Liver (tissue), 9 donors: ENCODE measurements around the gene CYP8B1. TPM values are rescaled to one million over a fixed set of nuclear protein-coding genes. Genes with fewer than 3 reads are reported as not detected.

Source experiments
- DNase-seq: peaks from one replicate; pipeline ENCODE4 v3.0.0-alpha.2; 2017; ENCODE audit warnings: low spot score
- H3K27ac ChIP-seq, 2 donors: one replicate each; pipeline ENCODE4 v1.7.0; 2013; ENCODE audit warnings: inconsistent platforms in 2 of 2, low read length in 2 of 2, control low read depth in 1 of 2, low read depth in 1 of 2, mild to moderate bottlenecking in 1 of 2
- H3K27me3 ChIP-seq, 4 donors: one replicate each; pipeline versions ENCODE4 v1.6.1 to v1.7.0; 2013; ENCODE audit warnings: low read length in 3 of 4, inconsistent platforms in 1 of 4, mild to moderate bottlenecking in 1 of 4, moderate library complexity in 1 of 4; ENCODE audit not compliant: control insufficient read depth in 4 of 4, insufficient read depth in 4 of 4
- H3K36me3 ChIP-seq, 4 donors: one replicate each; pipeline versions ENCODE4 v1.6.1 to v1.7.0; 2013; ENCODE audit warnings: low read length in 3 of 4, mild to moderate bottlenecking in 3 of 4, low read depth in 1 of 4, moderate library complexity in 1 of 4; ENCODE audit not compliant: control insufficient read depth in 4 of 4, insufficient read depth in 3 of 4
- H3K4me1 ChIP-seq, 4 donors: one replicate each; pipeline versions ENCODE4 v1.6.1 to v1.7.0; 2013; ENCODE audit warnings: low read length in 3 of 4, mild to moderate bottlenecking in 3 of 4, moderate library complexity in 1 of 4; ENCODE audit not compliant: control insufficient read depth in 4 of 4, insufficient read depth in 4 of 4
- H3K4me3 ChIP-seq, 3 donors: one replicate each; pipeline versions ENCODE4 v1.6.1 to v1.7.0; 2013; ENCODE audit warnings: low read length in 3 of 3, control low read depth in 1 of 3, low read depth in 1 of 3, mild to moderate bottlenecking in 1 of 3
- H3K9ac ChIP-seq, 2 donors: one replicate each; pipeline ENCODE4 v1.7.0; 2013; ENCODE audit warnings: low read length in 2 of 2, mild to moderate bottlenecking in 2 of 2, moderate library complexity in 2 of 2, control low read depth in 1 of 2, low read depth in 1 of 2
- H3K9me3 ChIP-seq, 4 donors: one replicate each; pipeline versions ENCODE4 v1.6.1 to v1.7.0; 2013; ENCODE audit warnings: low read length in 3 of 4; ENCODE audit not compliant: control insufficient read depth in 4 of 4
- EGR1 ChIP-seq, 2 donors: IDR thresholded peaks; 2 replicates each; pipeline ENCODE4 v1.6.1; 2016 to 2018; ENCODE audit warnings: antibody characterized with exemption in 2 of 2, low read depth in 2 of 2
- FOXA1 ChIP-seq: IDR thresholded peaks from 2 replicates; pipeline ENCODE4 v1.6.1; 2016; ENCODE audit warnings: antibody characterized with exemption
- FOXA2 ChIP-seq: IDR thresholded peaks from 2 replicates; pipeline ENCODE4 v1.6.1; 2016; ENCODE audit warnings: antibody characterized with exemption
- HNF4A ChIP-seq, 2 donors: conservative IDR thresholded peaks; 2 replicates each; pipeline ENCODE4 v1.6.1; 2016; ENCODE audit warnings: antibody characterized with exemption in 2 of 2, mild to moderate bottlenecking in 2 of 2
- JUND ChIP-seq, 2 donors: IDR thresholded peaks; 2 replicates each; pipeline ENCODE4 v1.6.1; 2016; ENCODE audit warnings: antibody characterized with exemption in 2 of 2
- NR2F2 ChIP-seq: IDR thresholded peaks from 2 replicates; pipeline ENCODE4 v1.6.1; 2016; ENCODE audit warnings: antibody characterized with exemption
- RAD21 ChIP-seq, 2 donors: IDR thresholded peaks; 2 replicates each; pipeline ENCODE4 v1.6.1; 2016; ENCODE audit warnings: antibody characterized with exemption in 2 of 2, mild to moderate bottlenecking in 2 of 2
- RXRA ChIP-seq, 2 donors: IDR thresholded peaks; 2 replicates each; pipeline ENCODE4 v1.6.1; 2017 to 2018; ENCODE audit warnings: antibody characterized with exemption in 2 of 2, mild to moderate bottlenecking in 1 of 2
- SP1 ChIP-seq: IDR thresholded peaks from 2 replicates; pipeline ENCODE4 v1.6.1; 2018; ENCODE audit warnings: antibody characterized with exemption, mild to moderate bottlenecking
- YY1 ChIP-seq: IDR thresholded peaks from 2 replicates; pipeline ENCODE4 v1.6.1; 2016; ENCODE audit warnings: antibody characterized with exemption, mild to moderate bottlenecking
- WGBS: extraction: QIAGEN DNeasy Blood & Tissue Kit; methylation state at CpG from one replicate; pipeline ENCODE4 v1.1.7; 2013; 5-methylcytosine and 5-hydroxymethylcytosine counted together
- polyA plus RNA-seq, 2 donors: library from polyadenylated mRNA; stranded (reverse) in 1 of 2; unstranded in 1 of 2; fragments of 200-250 nt in 1 of 2; fragments of >200 nt in 1 of 2; fragmentation: Nextera tagmentation in 1 of 2; extraction: Ambion mirVana in 1 of 2; gene quantifications; one replicate each; pipeline versions ENCODE4 v1.2.1 to v1.2.3, GENCODE V29; 2013 to 2015
- total RNA-seq, 2 donors: library from RNA; depleted of rRNA; stranded (reverse); fragments of >200 nt; gene quantifications; one replicate each; pipeline ENCODE4 v1.2.3, GENCODE V29; 2014
- TF ChIP-seq, protein P1 (sequence below): IDR thresholded peaks from 2 replicates; pipeline ENCODE4 v1.6.1; 2016; ENCODE audit warnings: antibody characterized with exemption, mild to moderate bottlenecking
- TF ChIP-seq, protein P2 (sequence below): fragments of 150-350 bp; IDR thresholded peaks from 2 replicates; pipeline ENCODE4 v1.5.1; 2017; ENCODE audit warnings: improper control_type of control experiment, low read depth, low read length; ENCODE audit not compliant: missing input control
- TF ChIP-seq, protein P3 (sequence below): IDR thresholded peaks from 2 replicates; pipeline ENCODE4 v1.6.1; 2016; ENCODE audit warnings: antibody characterized with exemption
- donor health status: healthy.
- donor health status: healthy.
- donor health status: healthy.
- donor health status: healthy.
- donor health status: healthy.

CYP8B1 gene
- total and polyA plus RNA-seq, 4 donors, result 21.2 to 490 (median 223) TPM

DNA sequence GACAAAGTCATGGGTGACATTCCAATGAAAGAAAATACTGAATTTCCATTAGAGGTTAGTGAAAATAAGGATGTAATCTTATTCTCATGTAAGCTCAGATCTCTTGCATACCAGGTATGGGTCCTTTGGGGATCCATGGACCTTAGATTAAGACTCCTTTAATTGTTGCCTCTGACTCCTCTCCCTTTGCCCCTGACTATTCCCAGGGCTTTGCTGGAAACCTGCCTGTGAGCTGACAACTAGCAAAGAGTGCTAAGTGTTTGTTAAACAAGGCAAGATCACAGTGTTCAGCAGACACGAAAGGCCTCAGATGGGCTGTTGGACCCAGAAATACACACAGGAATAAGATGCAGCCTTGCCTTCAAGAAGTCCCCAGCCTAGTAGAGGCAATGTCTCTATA is 34.3 kb downstream of the CYP8B1 start:
- peak overlapping the region in 1 of 2 donors; percentile 12 for H3K27ac ChIP-seq
- H3K9me3 ChIP-seq, result no peaks in the 10 kb centered on the region
- no peaks in the 10 kb centered on the region for H3K27me3 ChIP-seq
- 51% methylated on average over 1 of the region's 1 CpG for WGBS
- DNase-seq, result no peak
- H3K4me3 ChIP-seq, result no peak overlapping the region
- peak in 1 of 2 donors; percentile 58 for TF ChIP-seq JUND (IDR thresholded peaks at IDR 0.05)
- TF ChIP-seq SP1, result no peak
- H3K36me3 ChIP-seq, result no peaks in the 10 kb centered on the region
- no peak overlapping the region for H3K9ac ChIP-seq
- H3K4me1 ChIP-seq, result peaks cover 8 to 24% (median 16%) of the 10 kb centered on the region in 4 donors

DNA sequence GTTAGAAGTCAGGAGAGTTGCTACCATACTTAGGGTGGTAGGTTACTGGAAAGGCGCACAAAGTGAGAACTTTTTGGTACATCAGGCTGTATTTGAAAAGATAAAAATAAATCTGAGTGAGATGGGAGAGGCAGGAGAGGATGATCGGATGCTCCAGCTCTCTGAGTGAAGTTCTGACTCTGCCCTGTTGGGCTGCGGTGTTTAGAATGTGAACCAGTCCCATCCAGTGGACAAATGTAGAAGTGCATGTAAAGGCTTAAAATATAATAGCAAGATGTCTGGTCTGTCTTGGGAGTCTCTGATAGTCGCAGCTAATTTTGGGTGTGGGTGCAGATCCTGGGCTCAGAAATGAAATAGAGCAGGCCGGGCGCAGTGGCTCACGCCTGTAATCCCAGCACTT is 36.1 kb downstream of the CYP8B1 start:
- no peak overlapping the region for H3K4me3 ChIP-seq
- H3K27ac ChIP-seq, result no peak overlapping the region
- no peaks in the 10 kb centered on the region for H3K36me3 ChIP-seq
- DNase-seq, result no peak
- H3K27me3 ChIP-seq, result no peaks in the 10 kb centered on the region
- peaks cover 0 to 20% (median 8%) of the 10 kb centered on the region in 4 donors for H3K4me1 ChIP-seq
- TF ChIP-seq, protein P1, sequence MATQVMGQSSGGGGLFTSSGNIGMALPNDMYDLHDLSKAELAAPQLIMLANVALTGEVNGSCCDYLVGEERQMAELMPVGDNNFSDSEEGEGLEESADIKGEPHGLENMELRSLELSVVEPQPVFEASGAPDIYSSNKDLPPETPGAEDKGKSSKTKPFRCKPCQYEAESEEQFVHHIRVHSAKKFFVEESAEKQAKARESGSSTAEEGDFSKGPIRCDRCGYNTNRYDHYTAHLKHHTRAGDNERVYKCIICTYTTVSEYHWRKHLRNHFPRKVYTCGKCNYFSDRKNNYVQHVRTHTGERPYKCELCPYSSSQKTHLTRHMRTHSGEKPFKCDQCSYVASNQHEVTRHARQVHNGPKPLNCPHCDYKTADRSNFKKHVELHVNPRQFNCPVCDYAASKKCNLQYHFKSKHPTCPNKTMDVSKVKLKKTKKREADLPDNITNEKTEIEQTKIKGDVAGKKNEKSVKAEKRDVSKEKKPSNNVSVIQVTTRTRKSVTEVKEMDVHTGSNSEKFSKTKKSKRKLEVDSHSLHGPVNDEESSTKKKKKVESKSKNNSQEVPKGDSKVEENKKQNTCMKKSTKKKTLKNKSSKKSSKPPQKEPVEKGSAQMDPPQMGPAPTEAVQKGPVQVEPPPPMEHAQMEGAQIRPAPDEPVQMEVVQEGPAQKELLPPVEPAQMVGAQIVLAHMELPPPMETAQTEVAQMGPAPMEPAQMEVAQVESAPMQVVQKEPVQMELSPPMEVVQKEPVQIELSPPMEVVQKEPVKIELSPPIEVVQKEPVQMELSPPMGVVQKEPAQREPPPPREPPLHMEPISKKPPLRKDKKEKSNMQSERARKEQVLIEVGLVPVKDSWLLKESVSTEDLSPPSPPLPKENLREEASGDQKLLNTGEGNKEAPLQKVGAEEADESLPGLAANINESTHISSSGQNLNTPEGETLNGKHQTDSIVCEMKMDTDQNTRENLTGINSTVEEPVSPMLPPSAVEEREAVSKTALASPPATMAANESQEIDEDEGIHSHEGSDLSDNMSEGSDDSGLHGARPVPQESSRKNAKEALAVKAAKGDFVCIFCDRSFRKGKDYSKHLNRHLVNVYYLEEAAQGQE, result no peak
- TF ChIP-seq NR2F2, result no peak
- peak in 1 of 2 donors; percentile 25 for TF ChIP-seq HNF4A (conservative IDR thresholded peaks at IDR 0.05)
- TF ChIP-seq EGR1 (IDR thresholded peaks at IDR 0.05; ENCODE audit: low read depth in 2 of 2), result no peak
- peak; percentile 79 to 90 for TF ChIP-seq RAD21 (IDR thresholded peaks at IDR 0.05)
- TF ChIP-seq FOXA1, result no peak
- TF ChIP-seq JUND (IDR thresholded peaks at IDR 0.05), result no peak
- no peak for TF ChIP-seq RXRA (IDR thresholded peaks at IDR 0.05)
- TF ChIP-seq FOXA2, result no peak
- TF ChIP-seq, protein P2, sequence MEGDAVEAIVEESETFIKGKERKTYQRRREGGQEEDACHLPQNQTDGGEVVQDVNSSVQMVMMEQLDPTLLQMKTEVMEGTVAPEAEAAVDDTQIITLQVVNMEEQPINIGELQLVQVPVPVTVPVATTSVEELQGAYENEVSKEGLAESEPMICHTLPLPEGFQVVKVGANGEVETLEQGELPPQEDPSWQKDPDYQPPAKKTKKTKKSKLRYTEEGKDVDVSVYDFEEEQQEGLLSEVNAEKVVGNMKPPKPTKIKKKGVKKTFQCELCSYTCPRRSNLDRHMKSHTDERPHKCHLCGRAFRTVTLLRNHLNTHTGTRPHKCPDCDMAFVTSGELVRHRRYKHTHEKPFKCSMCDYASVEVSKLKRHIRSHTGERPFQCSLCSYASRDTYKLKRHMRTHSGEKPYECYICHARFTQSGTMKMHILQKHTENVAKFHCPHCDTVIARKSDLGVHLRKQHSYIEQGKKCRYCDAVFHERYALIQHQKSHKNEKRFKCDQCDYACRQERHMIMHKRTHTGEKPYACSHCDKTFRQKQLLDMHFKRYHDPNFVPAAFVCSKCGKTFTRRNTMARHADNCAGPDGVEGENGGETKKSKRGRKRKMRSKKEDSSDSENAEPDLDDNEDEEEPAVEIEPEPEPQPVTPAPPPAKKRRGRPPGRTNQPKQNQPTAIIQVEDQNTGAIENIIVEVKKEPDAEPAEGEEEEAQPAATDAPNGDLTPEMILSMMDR, result peak; percentile 94
- TF ChIP-seq YY1, result peak; percentile 38
- TF ChIP-seq, protein P3, sequence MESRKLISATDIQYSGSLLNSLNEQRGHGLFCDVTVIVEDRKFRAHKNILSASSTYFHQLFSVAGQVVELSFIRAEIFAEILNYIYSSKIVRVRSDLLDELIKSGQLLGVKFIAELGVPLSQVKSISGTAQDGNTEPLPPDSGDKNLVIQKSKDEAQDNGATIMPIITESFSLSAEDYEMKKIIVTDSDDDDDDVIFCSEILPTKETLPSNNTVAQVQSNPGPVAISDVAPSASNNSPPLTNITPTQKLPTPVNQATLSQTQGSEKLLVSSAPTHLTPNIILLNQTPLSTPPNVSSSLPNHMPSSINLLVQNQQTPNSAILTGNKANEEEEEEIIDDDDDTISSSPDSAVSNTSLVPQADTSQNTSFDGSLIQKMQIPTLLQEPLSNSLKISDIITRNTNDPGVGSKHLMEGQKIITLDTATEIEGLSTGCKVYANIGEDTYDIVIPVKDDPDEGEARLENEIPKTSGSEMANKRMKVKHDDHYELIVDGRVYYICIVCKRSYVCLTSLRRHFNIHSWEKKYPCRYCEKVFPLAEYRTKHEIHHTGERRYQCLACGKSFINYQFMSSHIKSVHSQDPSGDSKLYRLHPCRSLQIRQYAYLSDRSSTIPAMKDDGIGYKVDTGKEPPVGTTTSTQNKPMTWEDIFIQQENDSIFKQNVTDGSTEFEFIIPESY, result no peak
- 45% methylated on average over 7 of the region's 7 CpGs for WGBS
- no peak overlapping the region for H3K9ac ChIP-seq
- no peaks in the 10 kb centered on the region for H3K9me3 ChIP-seq
